Hepatic stellate cell (primary cell): ENCODE results near the gene AQP4.

Experiments used
- DNase-seq: peaks from one replicate; pipeline ENCODE4 v3.0.0; 2011; ENCODE audit warnings: low spot score

The AQP4 gene

DNA sequence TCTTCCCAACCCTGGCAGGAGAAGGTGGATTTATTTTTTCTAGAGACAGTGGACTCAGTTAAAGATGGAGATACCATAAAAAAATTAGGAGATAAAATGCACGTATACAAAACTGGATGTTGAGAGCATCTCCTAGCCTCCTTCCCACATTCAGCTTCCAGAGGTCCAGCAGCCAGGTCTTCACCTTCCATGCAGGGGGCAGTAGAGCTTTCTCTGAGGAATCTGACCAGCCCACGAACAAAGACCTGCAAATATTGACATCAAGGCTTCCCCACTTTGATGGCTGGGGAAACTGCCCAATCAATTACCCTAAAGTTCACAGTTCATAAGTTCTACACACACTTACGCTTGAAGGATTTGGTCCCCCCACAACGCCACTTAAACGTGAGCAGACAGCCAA lies 24.5 kb downstream of the AQP4 start:
- no peak for DNase-seq

DNA sequence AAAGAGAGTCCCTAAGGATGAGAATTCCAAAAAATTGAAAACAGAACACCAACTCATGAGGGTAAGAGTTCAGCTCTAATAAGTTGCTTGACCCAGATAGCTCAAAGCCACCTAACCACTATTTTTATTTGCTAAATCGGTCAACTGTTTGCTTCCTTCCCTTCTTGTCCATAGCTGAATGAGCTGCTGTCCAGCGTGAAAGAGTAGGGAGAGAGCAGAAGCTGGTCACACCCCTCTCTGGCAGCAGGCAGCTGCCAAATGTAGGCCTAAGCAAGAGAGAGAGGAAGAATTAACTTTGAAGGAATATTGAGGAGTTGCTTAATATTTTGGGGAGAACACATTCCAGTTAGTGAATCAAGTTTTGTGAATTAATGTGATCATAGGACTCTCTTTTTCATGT lies 25.9 kb downstream of the AQP4 start:
- no peak for DNase-seq

- DNase-seq = no peak
These were observed 33.2 kb downstream of the AQP4 start for GRCh38 chr18:26832302-26832701.

DNA sequence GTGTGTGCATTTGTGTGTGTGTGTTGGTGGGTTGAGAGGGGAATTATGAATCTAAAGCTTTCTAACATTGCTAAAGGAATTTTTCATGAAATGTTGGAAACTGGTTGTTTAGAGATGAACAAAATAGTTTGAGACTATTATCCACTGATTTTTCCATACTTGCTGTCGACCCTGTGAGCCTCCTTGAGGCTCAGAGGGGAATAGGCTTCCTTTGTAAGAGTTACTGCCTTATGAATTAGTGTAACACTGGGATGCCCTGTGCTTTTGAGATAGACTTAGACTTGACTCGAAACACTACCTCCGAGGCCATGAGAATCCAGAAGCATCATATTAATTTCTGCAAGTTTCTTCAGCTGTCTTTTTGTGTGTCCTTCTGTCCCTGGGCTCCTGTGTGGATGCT lies 37.9 kb downstream of the AQP4 start:
- no peak for DNase-seq

DNA sequence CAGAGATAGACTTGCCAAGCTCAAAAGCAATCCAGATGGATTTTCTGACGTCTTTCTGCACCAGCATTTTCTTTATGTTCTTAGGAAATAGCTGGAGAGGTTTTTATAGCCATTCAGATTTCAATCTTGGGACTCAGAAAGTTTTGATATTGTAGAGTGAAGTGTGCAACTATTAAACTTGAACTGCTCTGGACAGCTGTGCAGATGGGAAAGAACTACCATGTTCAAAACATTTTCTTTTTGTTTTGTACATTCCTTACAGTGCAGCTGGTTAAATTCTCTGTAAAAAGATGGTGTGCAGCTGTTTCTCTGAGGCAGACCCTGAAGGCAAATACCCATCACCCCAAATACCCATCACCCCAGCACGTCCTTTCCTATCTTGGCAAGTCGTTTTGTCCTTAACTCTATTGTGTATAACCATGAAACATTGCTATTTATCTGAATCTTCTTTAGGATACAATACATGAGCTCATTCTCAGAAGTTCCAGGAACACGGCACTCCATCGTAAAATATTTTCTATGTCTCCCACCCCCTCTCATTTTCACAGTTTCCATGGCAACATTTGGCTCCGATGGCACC lies 38.8 kb downstream of the AQP4 start:
- DNase-seq = no peak

- no peak for DNase-seq
These were observed 44.3 kb downstream of the AQP4 start for GRCh38 chr18:26821181-26821580.

DNA sequence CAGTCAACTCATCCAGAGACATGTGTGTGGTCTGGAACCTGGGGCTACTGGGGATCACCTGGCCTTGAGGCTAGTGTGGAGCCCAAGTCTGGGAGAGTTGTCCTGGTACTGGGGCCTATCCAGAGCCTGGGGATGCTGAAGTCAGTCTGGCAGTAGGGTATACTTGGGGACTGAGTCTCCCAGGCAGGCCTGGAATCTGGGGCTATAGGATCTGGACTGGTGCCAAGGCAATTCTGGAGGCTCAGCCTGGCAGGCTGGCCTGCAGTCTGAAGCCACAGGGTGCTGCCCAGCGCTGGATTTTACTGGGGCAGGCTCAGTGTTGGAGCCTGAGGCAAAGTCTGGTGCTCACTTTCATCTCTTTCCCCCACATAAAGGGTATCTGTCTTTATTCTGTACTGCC lies 46.5 kb downstream of the AQP4 start:
- no peak for DNase-seq

DNA sequence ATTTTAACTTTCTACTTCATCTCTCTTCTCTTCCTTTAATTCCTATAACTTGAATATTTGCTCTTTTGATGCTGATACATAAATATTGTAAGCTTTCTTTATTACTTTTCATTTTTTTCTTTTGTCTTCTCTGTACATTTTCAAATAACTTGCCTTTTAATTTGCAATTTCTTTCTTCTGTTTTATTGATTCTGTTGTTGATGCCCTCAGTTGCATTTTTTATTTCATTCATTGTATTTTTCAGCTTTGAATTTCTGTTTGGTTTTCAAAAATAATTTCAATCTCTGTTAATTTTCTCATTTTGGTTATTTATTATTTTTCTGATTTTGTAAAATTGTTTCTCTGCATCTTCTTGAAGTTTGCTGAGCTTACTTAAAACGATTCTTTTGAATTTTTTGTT lies 47.0 kb downstream of the AQP4 start:
- DNase-seq = no peak

DNA sequence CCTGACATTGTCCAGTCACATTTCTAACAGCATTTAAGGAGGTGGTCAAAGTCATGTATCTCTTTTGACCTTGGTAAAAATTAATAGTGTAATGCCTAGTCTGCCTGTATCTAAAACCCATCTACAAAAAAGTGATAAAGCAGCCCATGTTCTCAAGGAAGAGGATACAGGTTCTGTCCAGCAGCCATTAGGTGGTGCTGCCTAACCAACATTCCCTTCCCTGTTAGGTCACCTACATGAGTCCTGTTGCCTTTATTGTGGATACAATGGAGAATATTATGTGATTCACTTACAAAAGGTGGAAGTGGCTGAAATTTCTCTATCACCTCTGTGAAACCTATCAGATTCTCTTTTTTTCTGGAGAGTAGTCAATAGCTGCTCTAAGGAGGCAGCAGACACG lies 52.5 kb downstream of the AQP4 start:
- DNase-seq = no peak

DNA sequence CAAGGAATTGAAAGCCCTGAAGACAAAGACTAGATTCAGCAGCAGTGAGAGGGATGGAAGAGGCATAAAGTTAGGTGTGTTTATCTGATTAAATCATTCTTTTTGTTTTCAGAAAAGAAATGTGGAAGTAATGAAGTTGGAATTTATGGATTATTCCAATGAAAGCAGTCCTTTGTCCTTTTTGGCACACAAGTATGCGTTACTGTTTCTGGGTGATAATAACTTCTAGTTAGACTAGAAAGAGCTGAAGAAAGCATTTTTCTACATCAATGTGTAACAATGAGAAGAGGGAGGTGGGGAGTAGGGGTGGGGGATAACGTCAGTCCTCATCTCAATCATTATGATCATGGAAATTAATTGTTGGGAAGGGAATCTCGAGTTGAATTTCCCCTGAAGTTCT lies 53.0 kb downstream of the AQP4 start:
- DNase-seq = no peak

- DNase-seq = no peak
These were observed 56.2 kb downstream of the AQP4 start for GRCh38 chr18:26809346-26809745.

GRCh38 chr18:26806224-26806623 lies 59.3 kb downstream of the AQP4 start:
- no peak for DNase-seq

DNA sequence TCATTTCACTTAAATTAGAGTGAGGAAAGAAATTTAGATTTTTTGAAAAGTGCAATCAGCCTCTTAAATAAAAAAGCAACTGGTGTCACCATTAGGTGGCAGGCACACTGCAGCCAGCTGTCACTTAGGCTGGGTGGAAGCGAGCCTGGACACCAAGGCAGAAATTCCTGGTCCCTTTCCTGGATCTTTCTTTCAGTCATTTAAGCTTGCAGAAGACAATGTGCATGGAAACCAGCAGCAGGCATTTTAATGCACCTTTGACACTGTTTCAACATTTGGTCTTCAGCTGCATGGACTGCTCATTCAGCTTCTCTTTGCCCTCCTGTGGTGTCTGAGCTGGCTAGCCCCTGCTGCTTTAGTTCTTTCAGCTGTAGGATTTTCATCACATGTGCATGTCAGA lies 61.0 kb downstream of the AQP4 start:
- DNase-seq = no peak

- DNase-seq = no peak
These were observed 61.9 kb downstream of the AQP4 start for GRCh38 chr18:26803643-26804042.

DNA sequence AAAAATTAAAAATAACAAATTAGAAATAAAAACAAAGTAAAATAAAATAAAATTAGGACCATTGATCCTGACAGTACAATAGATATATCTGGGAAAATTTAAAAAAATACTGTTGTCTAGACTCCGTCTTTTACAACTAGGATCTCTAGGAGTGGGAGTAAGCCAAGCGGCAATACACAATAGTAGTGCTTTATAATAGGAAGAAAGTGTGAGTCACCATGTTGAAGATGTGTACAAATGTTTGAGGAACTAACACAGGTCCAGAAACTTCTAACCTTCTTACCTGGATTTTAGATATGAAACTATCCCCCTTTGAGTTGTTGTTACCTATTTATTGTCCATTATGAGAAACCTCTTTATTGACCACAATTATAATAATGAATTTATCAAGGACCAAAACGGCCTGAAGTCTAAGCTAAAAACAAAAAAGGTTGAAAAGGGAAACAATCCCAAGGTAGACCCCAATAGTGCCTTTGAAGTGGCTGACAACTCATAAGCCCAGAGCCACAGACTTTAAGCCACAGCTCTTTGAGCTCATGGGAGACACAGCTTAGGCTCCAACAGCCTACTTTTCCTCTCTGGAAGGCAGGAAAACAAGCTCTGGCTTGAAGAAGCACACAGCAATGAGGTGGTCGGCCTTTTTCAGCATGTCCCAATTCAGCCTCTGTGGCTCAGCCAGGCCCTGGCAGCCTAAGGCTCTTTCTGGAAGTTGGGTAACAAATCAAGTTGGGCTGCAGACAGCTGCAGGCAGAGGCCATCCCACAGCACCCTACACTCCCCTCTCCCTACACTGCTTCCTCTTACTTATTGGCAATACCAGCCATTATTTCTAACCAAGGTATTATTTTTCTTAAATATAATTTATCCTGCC lies 62.9 kb downstream of the AQP4 start:
- no peak for DNase-seq
